ENCODE measurements around the gene FANCD2.
"Not testable (repeated sequence)": the region's sequence is repeated elsewhere in the genome, so short reads cannot be mapped to it uniquely, and the experiment has no call there.

Gene FANCD2

DNA sequence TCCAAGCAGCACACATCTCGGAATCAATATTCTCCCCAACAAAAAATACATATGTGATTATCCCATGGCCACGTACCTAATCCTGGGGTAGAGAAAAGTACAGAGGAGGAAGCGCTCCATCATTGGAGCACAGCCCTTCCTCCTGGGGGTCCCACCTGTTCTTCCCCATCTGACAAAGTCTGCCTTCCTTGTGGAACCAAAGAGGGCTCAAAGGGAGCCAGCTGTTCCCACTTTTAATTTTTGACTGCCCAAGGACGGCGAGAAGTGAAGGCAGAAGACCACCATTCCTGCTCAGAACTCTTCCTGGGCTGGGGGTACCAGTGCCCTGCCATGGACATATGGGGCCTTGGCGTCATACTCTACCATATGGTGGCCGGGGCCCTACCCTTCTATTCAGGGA, 14.1 kb upstream of the FANCD2 start:
- DNase-seq: no peak

GRCh38 chr3:10015461-10015904, 10.8 kb upstream of the FANCD2 start:
- peak in 50 of 51 donors; percentile 17 to 86 (median 60) for DNase-seq

GRCh38 chr3:10017636-10018292, 8.5 kb upstream of the FANCD2 start:
- no peak for DNase-seq

GRCh38 chr3:10018806-10019205, 7.4 kb upstream of the FANCD2 start:
- DNase-seq: not testable (repeated sequence)

DNA sequence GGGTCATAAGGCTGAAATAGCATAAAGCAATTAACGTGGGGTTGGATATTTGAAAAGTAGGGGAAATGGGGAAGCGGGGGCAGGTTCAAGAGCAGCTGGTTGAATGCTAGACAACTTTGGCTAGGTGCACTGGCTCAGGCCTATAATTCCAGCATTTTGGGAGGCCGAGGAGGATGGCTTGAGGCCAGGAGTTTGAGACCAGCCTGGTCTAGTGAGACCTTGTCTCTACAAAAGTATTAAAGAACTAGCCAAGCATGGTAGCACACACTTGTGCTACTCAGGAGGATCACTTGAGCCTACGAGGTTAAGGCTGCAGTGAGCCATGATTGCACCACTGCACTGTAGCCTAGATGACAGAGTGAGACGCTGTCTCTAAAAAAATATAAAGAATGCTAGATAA, 6.9 kb upstream of the FANCD2 start:
- DNase-seq: no peak

DNA sequence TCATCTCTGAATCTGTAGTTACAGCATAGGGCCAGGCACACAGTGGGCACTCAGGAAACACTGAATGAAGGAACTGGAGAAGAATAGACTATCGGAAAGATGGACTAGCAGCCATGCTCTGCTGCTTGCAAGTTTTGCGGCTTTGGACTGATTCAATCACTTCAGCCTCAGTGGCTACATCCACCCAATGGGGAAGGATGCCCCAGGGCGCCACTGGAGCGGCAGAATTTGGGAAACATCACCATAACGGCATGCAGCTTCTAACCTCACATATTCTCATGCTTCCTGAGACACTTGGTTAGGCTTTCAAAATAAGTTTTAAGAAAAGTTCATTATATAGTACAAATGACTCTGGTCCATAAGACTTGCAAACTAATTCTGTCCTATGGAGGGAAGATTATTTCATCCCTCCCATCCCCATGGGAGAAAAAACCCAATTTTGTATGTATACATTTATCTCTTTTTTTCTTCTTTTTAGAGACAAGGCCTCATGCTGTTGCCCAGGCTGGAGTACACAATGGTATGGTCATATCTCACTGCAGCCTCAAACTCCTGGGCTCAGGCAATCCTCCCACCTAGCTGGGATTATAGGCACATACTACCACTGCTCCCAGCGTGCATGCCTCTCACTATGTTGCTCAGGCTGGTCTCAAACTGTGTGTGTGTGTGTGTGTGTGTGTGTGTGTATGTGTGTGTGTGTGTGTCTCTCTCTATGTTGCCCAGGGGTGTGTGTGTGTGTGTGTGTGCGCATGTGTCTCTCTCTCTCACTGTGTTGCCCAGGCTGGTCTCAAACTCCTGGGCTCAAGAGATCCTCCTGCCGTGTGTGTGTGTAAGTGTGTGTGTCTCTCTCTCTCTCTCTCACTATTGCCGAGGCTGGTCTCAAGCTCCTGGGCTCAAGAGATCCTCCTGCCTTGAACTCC, 4.1 kb upstream of the FANCD2 start:
- DNase-seq: no peak

DNA sequence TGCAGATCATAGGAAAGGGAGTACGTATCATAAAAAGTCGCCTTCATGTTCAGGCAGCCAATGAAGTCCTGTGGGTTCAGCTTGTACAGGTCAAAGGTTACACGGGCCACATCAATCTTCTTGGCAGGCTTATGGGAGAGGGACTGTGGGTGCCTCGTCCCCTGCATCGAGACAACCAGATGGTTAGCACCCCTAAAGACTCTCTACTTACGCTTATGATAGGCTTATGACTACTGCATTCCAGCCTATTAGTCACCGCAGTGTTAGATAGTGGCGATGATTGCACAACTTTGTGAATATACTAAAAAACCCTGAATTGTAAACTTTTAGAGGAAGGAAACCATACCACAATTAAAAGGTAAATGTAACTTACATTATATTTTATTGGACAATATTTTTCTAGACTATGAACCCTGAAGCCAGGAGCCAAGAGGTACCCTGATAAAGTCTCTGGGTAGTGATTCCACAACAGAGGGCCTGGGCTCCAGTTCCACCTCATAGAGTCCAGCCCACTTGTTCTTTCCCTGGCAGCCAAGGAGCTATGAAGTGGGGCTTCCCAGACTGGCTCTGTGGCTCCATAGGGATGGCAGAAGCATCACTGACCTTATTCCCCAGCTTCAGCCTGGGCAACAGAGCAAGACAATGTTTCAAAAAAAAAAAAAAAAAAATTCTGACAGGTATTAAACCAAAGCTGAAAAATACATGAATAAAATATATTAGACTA, 2.5 kb upstream of the FANCD2 start:
- no peak for DNase-seq

- DNase-seq: peak in 1 of 51 donors; percentile 28
Measured at GRCh38 chr3:10025205-10026083, 793 bp upstream of the FANCD2 start.

DNA sequence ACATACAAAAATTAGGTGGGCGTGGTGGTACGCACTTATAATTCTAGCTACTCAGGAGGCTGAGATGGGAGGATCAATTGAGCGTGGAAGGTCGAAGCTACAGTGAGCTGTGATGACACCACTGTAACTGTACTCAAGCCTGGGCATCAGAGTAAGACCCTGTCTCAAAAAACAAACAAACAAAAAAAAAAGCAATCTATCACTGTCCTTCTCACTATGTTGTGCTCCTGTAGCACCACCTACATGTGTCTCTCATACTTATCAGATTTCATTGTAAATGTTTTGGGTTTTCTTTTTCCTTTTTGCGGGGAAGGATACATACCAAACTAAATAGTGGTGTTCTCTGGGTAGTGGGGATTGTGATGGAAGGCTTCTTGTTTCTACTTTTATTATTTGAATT, 14.8 kb downstream of the FANCD2 start:
- DNase-seq: no peak

DNA sequence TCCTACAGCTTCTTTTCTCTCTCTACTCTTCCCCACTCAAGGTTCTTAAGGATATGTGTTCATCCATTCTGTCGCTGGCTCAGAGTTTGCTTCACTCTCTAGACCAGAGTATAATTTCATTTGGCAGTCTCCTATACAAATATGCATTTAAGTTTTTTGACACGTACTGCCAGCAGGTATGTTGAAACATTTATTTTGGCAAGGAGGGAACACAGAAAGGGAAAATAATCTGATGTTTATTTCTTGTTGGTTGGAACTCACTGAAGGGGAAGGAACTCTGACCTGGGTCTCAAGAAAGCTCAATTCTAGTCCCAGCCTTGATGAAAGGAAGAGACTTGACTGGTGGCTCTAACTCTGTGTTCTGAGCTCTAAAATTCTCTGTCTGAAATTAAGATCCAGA, 21.6 kb downstream of the FANCD2 start:
- no peak for DNase-seq

DNA sequence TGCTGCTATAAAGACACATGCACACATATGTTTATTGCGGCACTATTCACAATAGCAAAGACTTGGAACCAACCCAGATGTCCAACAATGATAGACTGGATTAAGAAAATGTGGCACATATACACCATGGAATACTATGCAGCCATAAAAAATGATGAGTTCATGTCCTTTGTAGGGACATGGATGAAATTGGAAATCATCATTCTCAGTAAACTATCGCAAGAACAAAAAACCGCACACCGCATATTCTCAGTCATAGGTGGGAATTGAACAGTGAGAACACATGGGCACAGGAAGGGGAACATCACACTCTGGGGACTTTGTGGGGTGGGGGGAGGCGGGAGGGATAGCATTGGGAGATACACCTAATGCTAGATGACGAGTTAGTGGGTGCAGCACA, 26.8 kb downstream of the FANCD2 start:
- DNase-seq: not testable (repeated sequence)

DNA sequence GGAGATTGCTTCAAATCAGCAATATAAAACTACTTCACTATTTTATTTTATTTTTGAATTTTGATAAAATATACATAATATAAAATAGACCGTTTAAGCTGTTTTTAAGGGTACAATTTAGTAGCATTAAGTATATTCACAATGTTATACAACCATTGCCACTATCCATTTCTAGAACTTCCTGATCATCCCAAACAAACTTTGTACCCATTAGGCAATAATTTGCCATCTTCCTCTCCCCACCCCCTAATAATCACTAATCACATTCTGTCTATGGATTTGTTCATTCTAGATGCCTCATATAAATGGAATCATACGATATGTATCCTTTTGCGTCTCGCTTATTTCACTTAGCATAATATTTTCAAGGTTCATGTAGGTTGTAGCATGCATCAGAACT, 28.9 kb downstream of the FANCD2 start:
- DNase-seq: no peak

GRCh38 chr3:10070077-10070476, 43.8 kb downstream of the FANCD2 start:
- not testable (repeated sequence) for DNase-seq

DNA sequence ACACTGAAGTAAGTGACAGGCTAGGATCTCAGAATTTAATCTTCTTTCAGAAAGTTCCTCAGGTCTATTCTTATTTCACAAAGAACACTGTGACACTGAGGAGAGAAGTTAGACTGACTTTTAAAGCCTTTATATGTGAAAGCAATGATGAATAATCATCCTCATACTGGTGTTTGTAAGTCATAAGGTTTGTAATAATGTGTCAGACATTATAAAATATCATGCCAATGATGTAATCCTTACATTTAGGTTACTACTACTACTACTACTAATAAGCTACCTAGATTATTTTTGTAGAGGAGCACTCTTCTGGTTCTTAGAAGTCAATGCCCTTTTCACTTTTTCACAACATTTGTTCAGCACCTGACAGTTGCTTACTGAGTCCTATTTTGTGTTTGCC, 48.4 kb downstream of the FANCD2 start:
- DNase-seq: no peak

GRCh38 chr3:10081871-10082270, 55.6 kb downstream of the FANCD2 start:
- DNase-seq: peak in 1 of 51 donors; percentile 19

DNA sequence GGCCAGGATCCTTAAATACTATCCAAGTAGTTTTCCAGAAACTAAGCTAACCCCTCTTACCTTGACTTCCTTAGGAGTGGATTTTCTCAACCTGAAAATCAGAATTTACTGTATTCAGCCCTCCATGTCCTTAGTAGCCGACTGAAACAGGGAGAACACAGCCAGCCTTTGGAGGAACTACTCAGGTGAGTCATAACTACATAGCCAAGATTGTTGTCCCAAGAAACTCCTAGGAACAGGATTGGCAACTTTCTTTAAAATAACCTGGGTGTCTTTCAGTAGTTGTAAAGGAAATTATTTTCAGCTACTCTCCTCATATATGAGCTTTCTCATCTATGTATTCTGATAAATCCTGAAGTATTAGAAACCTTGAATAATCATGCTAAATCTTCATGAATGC, 59.5 kb downstream of the FANCD2 start:
- DNase-seq: no peak

DNA sequence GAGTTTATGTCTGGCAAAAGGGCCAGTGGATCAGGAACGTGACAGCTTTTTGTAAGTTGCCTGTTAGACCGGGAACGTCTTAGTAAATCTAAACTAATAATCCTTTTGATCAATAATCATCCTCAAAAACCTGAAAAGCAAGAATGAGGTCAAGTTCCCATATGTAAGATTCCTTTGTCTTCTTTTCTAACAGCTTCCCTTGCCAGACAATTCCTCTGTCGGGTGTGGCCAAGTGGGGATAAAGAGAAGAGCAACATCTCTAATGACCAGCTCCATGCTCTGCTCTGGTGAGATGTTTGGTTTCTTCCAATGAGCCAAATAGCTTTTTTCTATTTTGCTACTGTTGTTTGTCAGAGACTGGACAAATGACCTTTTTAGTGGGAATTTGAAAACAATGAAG, 62.0 kb downstream of the FANCD2 start:
- DNase-seq: no peak

DNA sequence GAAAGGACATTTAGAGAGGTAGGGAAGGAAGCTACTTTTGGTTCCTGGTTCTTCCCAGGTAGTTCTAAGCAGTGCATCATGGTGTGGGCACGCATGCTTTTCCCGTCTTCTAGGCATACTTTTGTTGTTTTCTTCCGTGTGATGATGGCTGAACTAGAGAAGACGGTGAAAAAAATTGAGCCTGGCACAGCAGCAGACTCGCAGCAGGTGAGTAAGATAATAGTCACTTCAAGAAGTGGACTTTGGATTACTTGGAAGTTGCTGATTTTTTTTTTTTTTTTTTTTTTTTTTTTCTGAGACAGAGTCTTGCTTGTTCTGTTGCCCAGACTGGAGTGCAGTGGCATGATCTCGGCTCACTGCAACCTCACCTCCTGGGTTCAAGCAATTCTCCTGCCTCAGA, 63.9 kb downstream of the FANCD2 start:
- no peak for DNase-seq

- DNase-seq: not testable (repeated sequence)
Measured at GRCh38 chr3:10090774-10091173, 64.5 kb downstream of the FANCD2 start.

DNA sequence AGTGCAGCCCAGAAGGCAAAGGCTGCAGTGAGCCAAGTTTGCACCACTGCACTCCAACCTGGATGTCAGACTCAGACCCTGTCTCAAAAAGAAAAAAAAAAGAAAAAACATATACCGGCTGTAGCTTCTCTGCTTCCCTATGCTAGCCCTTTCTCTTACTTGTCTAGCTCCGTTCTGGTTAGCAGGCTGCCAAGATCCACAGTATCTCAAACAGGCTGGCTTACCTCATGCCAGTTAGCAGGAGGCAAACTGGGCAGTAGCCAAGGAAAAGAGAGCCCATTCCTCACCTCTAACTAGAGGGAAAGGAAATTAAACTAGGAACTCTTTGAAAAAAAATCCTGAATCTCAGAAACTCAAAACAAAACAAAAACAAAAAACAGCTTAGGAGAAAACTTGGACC, 65.2 kb downstream of the FANCD2 start:
- not testable (repeated sequence) for DNase-seq

GRCh38 chr3:10093678-10094077, 67.4 kb downstream of the FANCD2 start:
- DNase-seq: no peak
